Measurements from ENCODE around the gene CD40. TPM values are rescaled to one million over a fixed set of nuclear protein-coding genes. Genes with fewer than 3 reads are reported as not detected.

CD40 gene
- total and polyA plus RNA-seq, 2 of the 8 experiments (the other 6 are each of a cell fraction or from before 2014, with no cell fraction given), result 14.5 to 18.8 TPM

GRCh38 chr20:46145713-46146112, 27.6 kb downstream of the CD40 start:
- H3K27ac ChIP-seq (ENCODE audit: low read depth, low read length), result no peak overlapping the region
- no peak for DNase-seq (ENCODE audit: low read depth in 1 of 2, low spot score in 2 of 2)

More at GRCh38 chr20:46145713-46146112, 27.6 kb downstream of the CD40 start:
- H2BK5ac ChIP-seq (ENCODE audit: low read depth, low read length), result no peak overlapping the region
- no peaks in the 10 kb centered on the region for H3K36me3 ChIP-seq (ENCODE audit: control insufficient read depth in 2 of 4, insufficient read depth in 4 of 4, low read length in 3 of 4)
- no peak overlapping the region for H2BK15ac ChIP-seq (ENCODE audit: low read length)
- no peak overlapping the region for H3K9ac ChIP-seq (replicated peaks in 1 of 4; ENCODE audit: extremely low read depth in 1 of 4, low read depth in 3 of 4, low read length in 3 of 4)
- H4K8ac ChIP-seq (ENCODE audit: extremely low read depth, insufficient read depth, low read length), result peak overlapping the region; percentile 29; the same call in 1 of the 2 replicates
- no peak overlapping the region for H3K4me2 ChIP-seq (ENCODE audit: insufficient read depth in 1 of 2, low read depth in 2 of 2, low read length in 2 of 2)
- WGBS, 2 experiments (ENCODE audit: extremely low coverage in 1 of 2, insufficient coverage in 1 of 2, insufficient read length in 1 of 2, insufficient replicate concordance in 2 of 2, low coverage in 1 of 2, low lambda C conversion rate in 2 of 2, missing lambda C conversion rate in 1 of 2), result 77% methylated on average over 3 of the region's 3 CpGs; no CpG with 5 or more reads in 1 of the 2 experiments
- H4K20me1 ChIP-seq (replicated peaks in 1 of 2; ENCODE audit: control insufficient read depth in 1 of 2, insufficient read depth in 2 of 2, low read length in 2 of 2), result no peaks in the 10 kb centered on the region
- H3K4ac ChIP-seq (replicated peaks; ENCODE audit: insufficient read length, low read depth, low read length), result no peak overlapping the region
- H3K9me3 ChIP-seq (ENCODE audit: insufficient read depth in 2 of 2, low read depth in 1 of 2, low read length in 1 of 2), result no peaks in the 10 kb centered on the region
- H4K91ac ChIP-seq (replicated peaks; ENCODE audit: insufficient read length, low read length), result no peak overlapping the region
- no peak overlapping the region for H3K56ac ChIP-seq (replicated peaks; ENCODE audit: insufficient read length, low read depth, low read length)
- no peaks in the 10 kb centered on the region for H3K27me3 ChIP-seq (replicated peaks in 1 of 4; ENCODE audit: control insufficient read depth in 3 of 4, extremely low read depth in 1 of 4, insufficient read depth in 3 of 4, low read length in 3 of 4)
- no peak overlapping the region for H2BK120ac ChIP-seq (replicated peaks; ENCODE audit: low read depth, low read length)
- ChIA-PET CTCF (ENCODE audit: partially characterized antibody) (interaction anchor here (1.1 to 21.6 kb wide), 8 partner anchors 9 to 159 kb away, joined by 3 to 233 read pairs (median 5); no protein-coding TSS in a partner anchor), POLR2A (ENCODE audit: partially characterized antibody) (no interaction called here)
- H2BK12ac ChIP-seq (ENCODE audit: low read depth, low read length), result no peak overlapping the region
- no peak overlapping the region for H2BK20ac ChIP-seq (ENCODE audit: low read length)
- H3K18ac ChIP-seq (ENCODE audit: extremely low read depth, low read length), result no peak overlapping the region
- H3K79me1 ChIP-seq (ENCODE audit: low read depth, low read length), result no peaks in the 10 kb centered on the region
- no peak overlapping the region for H3K4me3 ChIP-seq (ENCODE audit: extremely low read depth in 1 of 4, insufficient read depth in 2 of 4, low read depth in 3 of 4, low read length in 4 of 4)
- no peak for FAIRE-seq
- H3K23ac ChIP-seq (ENCODE audit: insufficient read length), result no peak overlapping the region
- H4K5ac ChIP-seq (ENCODE audit: insufficient read length, low read depth, low read length), result no peak overlapping the region
- H3K14ac ChIP-seq (ENCODE audit: insufficient read length), result no peak overlapping the region
- no peaks in the 10 kb centered on the region; a peak in 1 of 7 replicates for H3K4me1 ChIP-seq (replicated peaks in 1 of 4; ENCODE audit: control insufficient read depth in 3 of 4, insufficient read depth in 4 of 4, low read length in 3 of 4)
- no peak overlapping the region for H2AK5ac ChIP-seq (ENCODE audit: low read depth, low read length)
- no peak overlapping the region for H2AFZ ChIP-seq (ENCODE audit: low read length)
- no peaks in the 10 kb centered on the region for H3K23me2 ChIP-seq (ENCODE audit: low read depth, low read length)
- H3K79me2 ChIP-seq (ENCODE audit: control insufficient read depth in 1 of 2, insufficient read depth in 2 of 2, low read length in 2 of 2), result no peaks in the 10 kb centered on the region
- TF ChIP-seq SP1 (IDR thresholded peaks at IDR 0.05; ENCODE audit: low read depth, low read length) (0 out of 2 replicates have a peak, but pooled peaks have one; percentile 48), RBBP5 (IDR thresholded peaks at IDR 0.05; ENCODE audit: borderline replicate concordance, low read depth, low read length) (no peak), SP2 (IDR thresholded peaks at IDR 0.05; ENCODE audit: low read length) (0 out of 2 replicates have a peak, but pooled peaks have one; percentile 21)

Data from H1 (cell line).